Heart left ventricle (tissue), 13 donors: ENCODE data around the gene URB2.

ENCODE experiments used
- CTCF ChIP-seq, 12 donors: fragments of 200-600 bp; sonication (generic) in 4 of 12; IDR thresholded peaks; one replicate each; pipeline versions ENCODE4 v1.5.0 to v1.8.0; 2018 to 2022; ENCODE audit warnings: antibody characterized with exemption in 12 of 12, mild to moderate bottlenecking in 5 of 12
- POLR2A ChIP-seq, 2 donors: fragments of 450-650 bp; IDR thresholded peaks; one replicate each; pipeline ENCODE4 v1.6.1; 2017; ENCODE audit warnings: antibody characterized with exemption in 2 of 2, mild to moderate bottlenecking in 2 of 2, moderate library complexity in 2 of 2
- donor health status: ischemic (EF 13 %, LVEDD 7.1; RV severe dilation, severe dysfunction).
- donor health status: DM: no; HTN: yes; CAD: no.
- donor health status: DM: no; HTN: no; CAD: no.
- donor health status: ischemic (EF 25% LVEDD 6.9; RV normal size, moderate dysfunction).
- donor health status: ischemic (EF 25% LVEDD 5.7; RV mildly dilated, moderate dysfunction).
- donor health status: ischemic (EF 35%, LVEDD 5.7; RV mildly dilated, moderate dysfunction).
- donor health status: nonischemic (EF 11% LVEDD 7.7; RV severe dilation, severe dysfunction).
- donor health status: DM: yes; HTN: yes; CAD: no.
- donor health status: PGD.
- donor health status: ischemic (EF 29% LVEDD 5.4; RV normal size, mild dysfunction).
- donor health status: nonischemic (EF 23%, LVEDD 6.1; RV moderate dilation, normal function).

DNA sequence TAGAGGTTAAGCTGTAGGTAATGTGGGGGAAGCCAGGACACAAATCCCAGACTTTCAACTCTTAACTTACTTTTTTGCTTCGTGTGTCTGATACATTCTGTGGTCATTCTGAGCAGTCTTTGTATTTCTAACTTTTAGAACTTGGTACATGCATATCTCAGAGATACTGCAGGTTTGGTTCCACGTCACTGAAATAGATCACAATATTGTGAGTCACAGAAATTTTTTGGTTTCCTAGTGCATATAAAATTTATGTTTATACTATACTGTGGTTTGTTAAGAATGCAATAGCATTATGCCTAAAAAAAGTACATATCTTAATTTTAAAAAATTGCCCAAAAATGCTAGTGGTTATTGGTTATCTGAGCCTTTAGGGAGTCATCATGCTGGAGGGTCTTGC is 3.2 kb downstream of the URB2 start:
- TF ChIP-seq CTCF (IDR thresholded peaks at IDR 0.05) (no peak), POLR2A (IDR thresholded peaks at IDR 0.05) (no peak)
